Progenitor cell of endocrine pancreas (in vitro differentiated cells): ENCODE results near the gene DPH1. TPM values are rescaled to one million over a fixed set of nuclear protein-coding genes. Genes with fewer than 3 reads are reported as not detected.

Source experiments
- DNase-seq: peaks from one replicate; pipeline ENCODE4 v3.0.0; 2021; ENCODE audit warnings: low spot score; ENCODE audit not compliant: unreplicated experiment
- H3K27ac Mint-ChIP-seq: 2 replicates; pipeline ENCODE4 v1.8.0; 2021; ENCODE audit warnings: mild to moderate bottlenecking, moderate library complexity, mixed read lengths
- H3K27me3 Mint-ChIP-seq: 2 replicates; pipeline ENCODE4 v1.8.0; 2021; ENCODE audit warnings: mixed read lengths
- H3K36me3 Mint-ChIP-seq: 2 replicates; pipeline ENCODE4 v1.8.0; 2022; ENCODE audit warnings: mixed read lengths; ENCODE audit not compliant: insufficient read depth
- H3K4me1 Mint-ChIP-seq: 2 replicates; pipeline ENCODE4 v1.8.0; 2021; ENCODE audit warnings: low read depth, mixed read lengths
- H3K4me3 Mint-ChIP-seq: 2 replicates; pipeline ENCODE4 v1.8.0; 2021; ENCODE audit warnings: low read depth, mild to moderate bottlenecking, moderate library complexity, mixed read lengths
- H3K9me3 Mint-ChIP-seq: 2 replicates; pipeline ENCODE4 v1.8.0; 2021; ENCODE audit warnings: low read depth, mixed read lengths
- total RNA-seq: library from RNA; stranded (reverse); gene quantifications from 2 replicates; pipeline ENCODE4 v1.2.1, GENCODE V29; 2021
- TF ChIP-seq, protein P1 (sequence below): fragments of 200-600 bp; sonication (generic); IDR thresholded peaks from one replicate; pipeline ENCODE4 v1.5.0; 2021; ENCODE audit warnings: antibody characterized with exemption, mild to moderate bottlenecking; ENCODE audit not compliant: unreplicated experiment

Gene DPH1
- total RNA-seq, 1 donor from 2014 or later = 39.1 TPM

DNA sequence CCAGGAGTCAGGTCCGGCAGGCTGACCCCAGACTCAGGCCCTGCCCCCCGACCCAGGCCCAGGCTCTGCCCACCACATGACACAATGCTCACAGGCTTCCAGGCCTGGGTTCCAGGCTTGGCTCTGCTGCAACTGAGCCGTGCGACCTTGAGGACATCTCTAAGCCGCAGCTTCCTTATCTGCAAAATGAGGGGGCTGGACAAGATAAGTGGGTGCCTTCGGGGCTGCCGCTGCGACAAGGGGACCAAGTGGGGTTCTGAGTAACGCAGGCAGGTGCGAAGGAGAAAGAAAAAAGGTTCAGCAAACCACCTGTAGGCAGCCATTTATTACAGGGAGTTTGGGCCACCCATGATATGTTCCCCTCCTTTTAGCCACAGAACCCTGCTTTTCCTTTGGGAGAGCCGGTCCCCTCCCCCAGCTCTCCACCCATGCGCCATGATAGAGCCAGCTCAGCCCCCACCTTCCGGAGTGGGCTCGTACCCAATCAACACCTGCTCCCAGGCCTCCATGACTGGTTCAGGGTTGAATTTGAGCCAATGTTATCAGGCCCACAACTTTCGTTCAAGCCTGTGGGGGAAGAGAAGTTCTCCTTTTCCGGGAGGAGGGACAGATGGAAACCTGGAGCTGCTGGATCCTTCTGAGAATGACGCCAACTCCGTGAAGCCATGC, 43.0 kb upstream of the DPH1 start:
- no peaks in the 10 kb centered on the region for H3K36me3 Mint-ChIP-seq
- no peak for DNase-seq
- H3K27ac Mint-ChIP-seq = no peak overlapping the region
- peaks cover 13% of the 10 kb centered on the region for H3K4me1 Mint-ChIP-seq
- no peaks in the 10 kb centered on the region for H3K9me3 Mint-ChIP-seq
- H3K27me3 Mint-ChIP-seq = no peaks in the 10 kb centered on the region
- TF ChIP-seq, protein P1, sequence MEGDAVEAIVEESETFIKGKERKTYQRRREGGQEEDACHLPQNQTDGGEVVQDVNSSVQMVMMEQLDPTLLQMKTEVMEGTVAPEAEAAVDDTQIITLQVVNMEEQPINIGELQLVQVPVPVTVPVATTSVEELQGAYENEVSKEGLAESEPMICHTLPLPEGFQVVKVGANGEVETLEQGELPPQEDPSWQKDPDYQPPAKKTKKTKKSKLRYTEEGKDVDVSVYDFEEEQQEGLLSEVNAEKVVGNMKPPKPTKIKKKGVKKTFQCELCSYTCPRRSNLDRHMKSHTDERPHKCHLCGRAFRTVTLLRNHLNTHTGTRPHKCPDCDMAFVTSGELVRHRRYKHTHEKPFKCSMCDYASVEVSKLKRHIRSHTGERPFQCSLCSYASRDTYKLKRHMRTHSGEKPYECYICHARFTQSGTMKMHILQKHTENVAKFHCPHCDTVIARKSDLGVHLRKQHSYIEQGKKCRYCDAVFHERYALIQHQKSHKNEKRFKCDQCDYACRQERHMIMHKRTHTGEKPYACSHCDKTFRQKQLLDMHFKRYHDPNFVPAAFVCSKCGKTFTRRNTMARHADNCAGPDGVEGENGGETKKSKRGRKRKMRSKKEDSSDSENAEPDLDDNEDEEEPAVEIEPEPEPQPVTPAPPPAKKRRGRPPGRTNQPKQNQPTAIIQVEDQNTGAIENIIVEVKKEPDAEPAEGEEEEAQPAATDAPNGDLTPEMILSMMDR = no peak
- no peak overlapping the region for H3K4me3 Mint-ChIP-seq

DNA sequence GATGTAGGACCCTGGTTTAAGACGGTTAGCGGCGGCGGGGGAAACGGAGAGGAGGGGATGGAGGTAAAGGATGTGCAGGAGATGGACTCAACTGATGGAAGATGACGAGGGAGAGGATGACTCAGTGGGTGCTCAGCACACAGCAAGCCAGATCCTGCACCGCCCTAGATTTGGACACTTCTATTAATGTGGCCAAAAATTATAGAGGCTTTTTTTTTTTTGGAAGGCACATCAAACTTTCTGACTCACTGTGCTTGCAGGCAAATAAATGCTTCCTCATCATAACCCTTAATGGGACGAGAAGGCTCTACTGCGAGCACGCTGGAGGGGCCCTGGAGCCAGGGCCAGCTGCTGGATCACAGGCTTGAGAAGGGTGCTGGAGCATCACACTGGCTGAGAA, 40.8 kb upstream of the DPH1 start:
- TF ChIP-seq, protein P1 = no peak
- H3K4me1 Mint-ChIP-seq = peaks cover 17% of the 10 kb centered on the region
- H3K27ac Mint-ChIP-seq = no peak overlapping the region
- no peaks in the 10 kb centered on the region for H3K27me3 Mint-ChIP-seq
- no peak overlapping the region for H3K4me3 Mint-ChIP-seq
- no peaks in the 10 kb centered on the region for H3K9me3 Mint-ChIP-seq
- no peaks in the 10 kb centered on the region for H3K36me3 Mint-ChIP-seq
- no peak for DNase-seq

DNA sequence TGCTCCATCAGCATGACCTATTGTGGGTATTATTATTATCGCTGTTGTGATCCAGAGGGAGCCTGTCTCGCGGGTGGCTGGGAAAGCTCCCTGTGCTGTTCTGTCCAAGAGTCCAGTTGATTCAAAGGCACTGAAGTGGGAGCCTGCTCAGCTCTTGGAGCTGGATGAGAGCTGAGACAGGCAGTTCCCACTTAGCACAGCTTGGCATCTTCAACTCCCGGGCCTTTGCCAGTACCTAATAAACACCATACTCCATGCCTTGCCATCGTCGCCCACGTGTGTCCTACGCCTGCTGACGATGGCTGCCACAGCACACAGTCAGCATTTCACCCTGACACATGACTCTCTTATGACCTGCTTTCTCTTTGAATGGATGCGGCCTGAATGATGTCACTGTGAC, 37.4 kb upstream of the DPH1 start:
- Mint-ChIP-seq H3K4me1 (peaks cover 44% of the 10 kb centered on the region), H3K27me3 (no peaks in the 10 kb centered on the region), H3K36me3 (no peaks in the 10 kb centered on the region), H3K9me3 (no peaks in the 10 kb centered on the region), H3K4me3 (no peak overlapping the region), H3K27ac (peak overlapping the region; percentile 33)
- TF ChIP-seq, protein P1 = no peak
- DNase-seq = no peak

DNA sequence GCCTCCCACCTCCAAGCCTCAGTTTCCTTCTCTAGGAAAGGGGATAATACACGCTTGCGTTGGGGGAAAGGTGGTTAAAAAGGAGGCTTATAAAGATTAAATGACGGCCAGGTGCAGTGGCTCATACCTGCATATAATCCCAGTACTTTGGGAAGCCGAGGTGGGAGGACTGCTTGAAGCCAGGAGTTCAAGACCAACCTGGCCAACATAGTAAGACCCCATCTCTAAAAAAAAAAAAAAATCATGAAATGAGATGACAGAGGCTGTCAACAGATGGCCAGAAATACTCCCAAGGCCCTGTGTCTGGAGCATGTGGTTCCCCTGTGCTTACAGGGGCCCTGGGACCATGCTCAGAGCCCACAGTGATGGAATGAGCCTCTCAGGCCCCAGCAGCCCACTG, 35.2 kb upstream of the DPH1 start:
- TF ChIP-seq, protein P1 = no peak
- Mint-ChIP-seq H3K27ac (peak overlapping the region; percentile 60), H3K27me3 (no peaks in the 10 kb centered on the region), H3K9me3 (no peaks in the 10 kb centered on the region), H3K4me1 (peaks cover 52% of the 10 kb centered on the region), H3K4me3 (no peak overlapping the region), H3K36me3 (no peaks in the 10 kb centered on the region)
- DNase-seq = no peak

DNA sequence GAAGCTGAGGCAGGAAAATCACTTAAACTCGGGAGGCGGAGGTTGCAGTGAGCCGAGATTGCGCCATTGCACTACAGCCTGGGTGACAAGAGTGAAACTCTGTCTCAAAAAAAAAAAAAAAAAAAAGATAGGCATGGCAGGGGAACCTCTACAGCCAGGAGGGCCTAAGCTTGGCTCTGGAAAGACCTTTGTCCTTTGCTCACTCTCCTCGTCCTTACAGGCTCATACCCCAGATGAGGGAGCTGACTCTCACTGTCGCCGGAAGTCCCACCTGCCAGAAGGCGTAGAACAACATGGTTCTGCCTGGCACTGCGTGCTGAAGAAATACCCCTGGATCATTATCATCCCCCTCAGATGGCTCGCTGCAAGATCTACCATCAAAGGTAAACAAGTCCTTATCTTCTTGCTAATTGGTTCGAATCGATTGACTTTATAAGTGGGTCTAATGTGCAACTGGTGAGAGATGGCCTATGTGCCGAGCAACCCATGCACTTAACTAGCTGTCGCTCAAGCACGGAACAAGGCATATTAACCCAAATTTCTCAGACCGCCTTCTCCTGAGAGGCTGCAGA, 34.5 kb upstream of the DPH1 start:
- H3K9me3 Mint-ChIP-seq = no peaks in the 10 kb centered on the region
- peaks cover 57% of the 10 kb centered on the region for H3K4me1 Mint-ChIP-seq
- TF ChIP-seq, protein P1 = no peak
- no peaks in the 10 kb centered on the region for H3K36me3 Mint-ChIP-seq
- DNase-seq = no peak
- peak overlapping the region; percentile 69 for H3K4me3 Mint-ChIP-seq
- peak overlapping the region; percentile 95 for H3K27ac Mint-ChIP-seq
- no peaks in the 10 kb centered on the region for H3K27me3 Mint-ChIP-seq
